H9 (cell line): ENCODE measurements around the gene KIAA0513. TPM values are rescaled to one million over a fixed set of nuclear protein-coding genes. Genes with fewer than 3 reads are reported as not detected.

Source experiments
- DNase-seq: peaks from one replicate; pipeline ENCODE4 v3.0.0-alpha.2; 2017
- H2AFZ ChIP-seq: one replicate; pipeline ENCODE4 v1.6.1; 2013; ENCODE audit warnings: mild to moderate bottlenecking, low read length, control low read depth, moderate library complexity
- H2AK5ac ChIP-seq: 2 replicates; pipeline ENCODE4 v1.6.1; 2013; ENCODE audit warnings: low read length, control low read depth, mixed read lengths; ENCODE audit not compliant: insufficient read length
- H2BK120ac ChIP-seq: one replicate; pipeline ENCODE4 v1.6.1; 2013; ENCODE audit warnings: low read depth, mild to moderate bottlenecking, low read length, control low read depth, inconsistent platforms; ENCODE audit not compliant: poor library complexity, severe bottlenecking
- H2BK12ac ChIP-seq: 2 replicates; pipeline ENCODE4 v1.6.1; 2013; ENCODE audit warnings: low read length, control low read depth, mixed read lengths, low read depth; ENCODE audit not compliant: insufficient read length
- H2BK15ac ChIP-seq: 2 replicates; pipeline ENCODE4 v1.6.1; 2013; ENCODE audit warnings: low read depth, low read length, control low read depth
- H2BK20ac ChIP-seq: one replicate; pipeline ENCODE4 v1.6.1; 2013; ENCODE audit warnings: low read depth, mild to moderate bottlenecking, low read length, control low read depth, inconsistent platforms; ENCODE audit not compliant: poor library complexity, severe bottlenecking
- H2BK5ac ChIP-seq: 2 replicates; pipeline ENCODE4 v1.6.1; 2013; ENCODE audit warnings: low read length, control low read depth, mixed read lengths; ENCODE audit not compliant: insufficient read length
- H3K14ac ChIP-seq: 2 replicates; pipeline ENCODE4 v1.6.1; 2013; ENCODE audit warnings: low read length, control low read depth; ENCODE audit not compliant: insufficient read depth
- H3K18ac ChIP-seq: 2 replicates; pipeline ENCODE4 v1.6.1; 2013; ENCODE audit warnings: low read depth, mild to moderate bottlenecking, mixed read lengths, low read length, control low read depth; ENCODE audit not compliant: insufficient read length
- H3K23ac ChIP-seq: 2 replicates; pipeline ENCODE4 v1.6.1; 2013; ENCODE audit warnings: low read length, control low read depth, mixed read lengths, low read depth; ENCODE audit not compliant: insufficient read length
- H3K23me2 ChIP-seq: 2 replicates; pipeline ENCODE4 v1.6.1; 2013; ENCODE audit warnings: low read depth, mild to moderate bottlenecking, mixed read lengths, low read length, control low read depth; ENCODE audit not compliant: insufficient read length, poor library complexity, severe bottlenecking
- H3K27ac ChIP-seq: 2 replicates; pipeline ENCODE4 v1.5.1; 2013; ENCODE audit warnings: low read length, control low read depth, mixed read lengths, low read depth; ENCODE audit not compliant: insufficient read length
- H3K27me3 ChIP-seq: 2 replicates; pipeline ENCODE4 v1.6.1; 2013; ENCODE audit warnings: low read length, control low read depth, inconsistent platforms; ENCODE audit not compliant: insufficient read depth
- H3K4ac ChIP-seq: 2 replicates; pipeline ENCODE4 v1.6.1; 2013; ENCODE audit warnings: low read depth, mild to moderate bottlenecking, control low read depth, inconsistent platforms, low read length, moderate library complexity
- H3K4me1 ChIP-seq: 2 replicates; pipeline ENCODE4 v1.6.1; 2013; ENCODE audit warnings: low read length, control low read depth, inconsistent platforms; ENCODE audit not compliant: insufficient read depth
- H3K4me2 ChIP-seq: 2 replicates; pipeline ENCODE4 v1.6.1; 2013; ENCODE audit warnings: low read length, control low read depth, mixed read lengths; ENCODE audit not compliant: insufficient read length, insufficient read depth
- H3K56ac ChIP-seq: 2 replicates; pipeline ENCODE4 v1.6.1; 2013; ENCODE audit warnings: low read depth, mild to moderate bottlenecking, mixed read lengths, low read length, control low read depth; ENCODE audit not compliant: insufficient read length
- H3K79me1 ChIP-seq: 2 replicates; pipeline ENCODE4 v1.6.1; 2013; ENCODE audit warnings: low read depth, mild to moderate bottlenecking, moderate library complexity, low read length, control low read depth, inconsistent platforms; ENCODE audit not compliant: insufficient read depth, poor library complexity, severe bottlenecking
- H3K79me2 ChIP-seq: 2 replicates; pipeline ENCODE4 v1.6.1; 2013; ENCODE audit warnings: low read length, control low read depth, inconsistent platforms; ENCODE audit not compliant: insufficient read depth
- H3K9ac ChIP-seq: 2 replicates; pipeline ENCODE4 v1.6.1; 2013; ENCODE audit warnings: low read length, control low read depth, mixed read lengths; ENCODE audit not compliant: insufficient read length; ENCODE audit errors: extremely low read depth
- H3K9me3 ChIP-seq: one replicate; pipeline ENCODE4 v1.6.1; 2013; ENCODE audit warnings: low read depth, low read length, inconsistent platforms; ENCODE audit not compliant: control insufficient read depth
- H3T11ph ChIP-seq: one replicate; pipeline ENCODE4 v1.6.1; 2013; ENCODE audit warnings: mild to moderate bottlenecking, low read length, control low read depth, inconsistent platforms
- H4K20me1 ChIP-seq: one replicate; pipeline ENCODE4 v1.6.1; 2013; ENCODE audit not compliant: control insufficient read depth, insufficient read length, insufficient read depth
- H4K5ac ChIP-seq: 2 replicates; pipeline ENCODE4 v1.6.1; 2013; ENCODE audit warnings: low read depth, mild to moderate bottlenecking, mixed read lengths, low read length, control low read depth; ENCODE audit not compliant: insufficient read length
- H4K8ac ChIP-seq: replicated peaks from 2 replicates; pipeline ENCODE4 v1.6.1; 2013; ENCODE audit warnings: low read length, control low read depth, mixed read lengths, low read depth; ENCODE audit not compliant: insufficient read length
- H4K91ac ChIP-seq: 2 replicates; pipeline ENCODE4 v1.6.1; 2013; ENCODE audit warnings: low read depth, mild to moderate bottlenecking, moderate library complexity, mixed read lengths, low read length, control low read depth; ENCODE audit not compliant: insufficient read length
- H3K27ac Mint-ChIP-seq, 3 experiments: 2 replicates in 2 of 3; 3 replicates in 1 of 3; pipeline ENCODE4 v1.8.0; 2020 to 2021; ENCODE audit warnings: mixed read lengths in 3 of 3, mild to moderate bottlenecking in 1 of 3, moderate library complexity in 1 of 3
- H3K27me3 Mint-ChIP-seq: 2 replicates; pipeline ENCODE4 v1.8.0; 2021; ENCODE audit warnings: low read depth, mild to moderate bottlenecking, moderate library complexity, mixed read lengths
- H3K36me3 Mint-ChIP-seq, 3 experiments: 2 replicates in 2 of 3; 3 replicates in 1 of 3; pipeline ENCODE4 v1.8.0; 2020 to 2021; ENCODE audit warnings: low read depth in 3 of 3, mixed read lengths in 3 of 3; ENCODE audit not compliant: insufficient read depth in 1 of 3
- H3K4me1 Mint-ChIP-seq, 2 experiments: 2 replicates each; pipeline ENCODE4 v1.8.0; 2020; ENCODE audit warnings: mixed read lengths in 2 of 2
- H3K4me3 Mint-ChIP-seq, 2 experiments: 2 replicates in 1 of 2; 3 replicates in 1 of 2; pipeline ENCODE4 v1.8.0; 2020 to 2021; ENCODE audit warnings: mild to moderate bottlenecking in 2 of 2, mixed read lengths in 2 of 2, moderate library complexity in 1 of 2
- H3K9me3 Mint-ChIP-seq, 2 experiments: 2 replicates in 1 of 2; 3 replicates in 1 of 2; pipeline ENCODE4 v1.8.0; 2020; ENCODE audit warnings: mild to moderate bottlenecking in 2 of 2, mixed read lengths in 2 of 2, moderate library complexity in 1 of 2
- CTCF ChIP-seq: fragments of 200-600 bp; sonication (generic); conservative IDR thresholded peaks from 3 replicates; pipeline ENCODE4 v1.8.0; 2021; ENCODE audit warnings: antibody characterized with exemption, mild to moderate bottlenecking
- WGBS: extraction: QIAGEN DNeasy Blood & Tissue Kit; methylation state at CpG from one replicate; pipeline ENCODE4 v1.1.7; 2013; ENCODE audit warnings: missing lambda C conversion rate, low lambda C conversion rate, mixed read lengths; ENCODE audit not compliant: insufficient read length; ENCODE audit errors: extremely low coverage; 5-methylcytosine and 5-hydroxymethylcytosine counted together
- total RNA-seq: library from RNA; stranded (reverse); gene quantifications from 2 replicates; pipeline ENCODE4 v1.2.1, GENCODE V29; 2021

Gene KIAA0513
- total RNA-seq, 1 experiment from 2014 or later: 4.7 TPM

- Histone ChIP-seq H4K20me1 (no peaks in the 10 kb centered on the region), H3K23ac (no peak overlapping the region), H2AFZ (no peak overlapping the region), H3K79me1 (no peaks in the 10 kb centered on the region), H2AK5ac (no peak overlapping the region), H3K27me3 (no peaks in the 10 kb centered on the region), H4K5ac (no peak overlapping the region), H3K4ac (no peak overlapping the region), H3K79me2 (no peaks in the 10 kb centered on the region), H3K4me2 (no peak overlapping the region), H2BK5ac (no peak overlapping the region), H3K14ac (no peak overlapping the region), H2BK15ac (no peak overlapping the region), H3K9ac (no peak overlapping the region), H3T11ph (no peak overlapping the region), H3K18ac (no peak overlapping the region), H3K4me1 (no peaks in the 10 kb centered on the region), H4K91ac (no peak overlapping the region), H2BK120ac (no peak overlapping the region), H3K9me3 (no peaks in the 10 kb centered on the region), H4K8ac (no peak overlapping the region), H2BK12ac (no peak overlapping the region), H3K23me2 (no peaks in the 10 kb centered on the region), H3K27ac (no peak overlapping the region), H3K56ac (no peak overlapping the region), H2BK20ac (no peak overlapping the region)
- Mint-ChIP-seq H3K4me1 (no peaks in the 10 kb centered on the region), H3K27ac (no peak overlapping the region), H3K9me3 (no peaks in the 10 kb centered on the region), H3K36me3 (peaks cover 27 to 63% (median 55%) of the 10 kb centered on the region in 3 experiments), H3K27me3 (no peaks in the 10 kb centered on the region), H3K4me3 (no peak overlapping the region)
- WGBS: no CpG with 5 or more reads among the region's 4 CpGs
- no peak for TF ChIP-seq CTCF
- DNase-seq: no peak
Observed at GRCh38 chr16:84979516-84979915, 48.1 kb upstream of the KIAA0513 start.
